HepG2 (cell line): ENCODE results near the gene DNPH1. TPM values are rescaled to one million over a fixed set of nuclear protein-coding genes. Genes with fewer than 3 reads are reported as not detected.

Source experiments
- ARID3A ChIP-seq: IDR thresholded peaks from 2 replicates; pipeline ENCODE4 v1.6.1; 2012; ENCODE audit warnings: low read depth, low read length, improper control_type of control experiment
- BRCA1 ChIP-seq: sonication (generic); formaldehyde crosslinking; IDR thresholded peaks from 2 replicates; pipeline ENCODE4 v1.4.0; 2020; ENCODE audit warnings: missing genetic modification reagents
- CCAR2 ChIP-seq: fragments of 200-400 bp; formaldehyde crosslinking; optimal IDR thresholded peaks from 2 replicates; pipeline ENCODE3; 2018; ENCODE audit warnings: low read depth, mild to moderate bottlenecking, low read length, moderate library complexity
- CENPT ChIP-seq: sonication (generic); formaldehyde crosslinking; IDR thresholded peaks from 2 replicates; pipeline ENCODE4 v1.8.0; 2022; ENCODE audit warnings: low read depth, mild to moderate bottlenecking, moderate library complexity, missing genetic modification reagents
- CREB1 ChIP-seq, 2 experiments: fragments of 450-650 bp in 1 of 2; IDR thresholded peaks; 2 replicates each; pipeline ENCODE4 v1.6.1; 2016 to 2017; ENCODE audit warnings: control low read depth in 1 of 2, mild to moderate bottlenecking in 1 of 2, missing compliant biosample characterization in 1 of 2, missing genetic modification characterization in 1 of 2
- FOXK1 ChIP-seq: sonication (generic); formaldehyde crosslinking; IDR thresholded peaks from 2 replicates; pipeline ENCODE4 v1.4.0; 2020; ENCODE audit warnings: low read depth, missing genetic modification reagents, borderline replicate concordance
- HDAC2 ChIP-seq: sonication (generic); formaldehyde crosslinking; IDR thresholded peaks from 2 replicates; pipeline ENCODE4 v1.4.0; 2020; ENCODE audit warnings: missing genetic modification reagents
- HNF1B ChIP-seq: sonication (generic); formaldehyde crosslinking; IDR thresholded peaks from 2 replicates; pipeline ENCODE4 v1.5.1; 2020; ENCODE audit warnings: mild to moderate bottlenecking, moderate library complexity, missing genetic modification reagents
- HOXA5 ChIP-seq: sonication (generic); formaldehyde crosslinking; IDR thresholded peaks from 2 replicates; pipeline ENCODE4 v1.4.0; 2020; ENCODE audit warnings: missing genetic modification reagents
- ISL2 ChIP-seq: sonication (generic); formaldehyde crosslinking; IDR thresholded peaks from 2 replicates; pipeline ENCODE4 v1.5.0; 2020; ENCODE audit warnings: missing genetic modification reagents
- KAT2B ChIP-seq: fragments of 150-350 bp; IDR thresholded peaks from 2 replicates; pipeline ENCODE4 v1.6.1; 2014; ENCODE audit warnings: low read depth, low read length, borderline replicate concordance
- KDM2A ChIP-seq: sonication (generic); formaldehyde crosslinking; IDR thresholded peaks from 2 replicates; pipeline ENCODE4 v1.4.0; 2020; ENCODE audit warnings: low read depth, missing genetic modification reagents, borderline replicate concordance
- PRDM10 ChIP-seq: sonication (generic); formaldehyde crosslinking; IDR thresholded peaks from 2 replicates; pipeline ENCODE4 v1.4.0; 2020; ENCODE audit warnings: low read depth, missing genetic modification reagents
- PREB ChIP-seq: sonication (generic); formaldehyde crosslinking; IDR thresholded peaks from 2 replicates; pipeline ENCODE4 v1.4.0; 2020; ENCODE audit warnings: missing genetic modification reagents
- PRPF4 ChIP-seq: fragments of 200-400 bp; formaldehyde crosslinking; IDR thresholded peaks from 2 replicates; pipeline ENCODE4 v1.6.1; 2016; ENCODE audit warnings: low read length, low read depth; ENCODE audit not compliant: poor library complexity, severe bottlenecking
- SMAD9 ChIP-seq: sonication (generic); formaldehyde crosslinking; IDR thresholded peaks from 2 replicates; pipeline ENCODE4 v1.5.1; 2020; ENCODE audit warnings: mild to moderate bottlenecking, missing genetic modification reagents
- TOE1 ChIP-seq: sonication (generic); formaldehyde crosslinking; IDR thresholded peaks from 2 replicates; pipeline ENCODE4 v1.4.0; 2020; ENCODE audit warnings: mild to moderate bottlenecking, missing genetic modification reagents
- ZC3H13 ChIP-seq: sonication (generic); formaldehyde crosslinking; IDR thresholded peaks from 2 replicates; pipeline ENCODE4 v1.8.1; 2023; ENCODE audit warnings: mild to moderate bottlenecking, missing genetic modification reagents, moderate library complexity
- ZNF33A ChIP-seq: sonication (generic); formaldehyde crosslinking; IDR thresholded peaks from 2 replicates; pipeline ENCODE4 v1.5.1; 2020; ENCODE audit warnings: missing genetic modification reagents, mild to moderate bottlenecking, moderate library complexity, borderline replicate concordance
- ZNF724P ChIP-seq: sonication (generic); formaldehyde crosslinking; IDR thresholded peaks from 2 replicates; pipeline ENCODE4 v1.8.0; 2022; ENCODE audit warnings: missing genetic modification reagents, borderline replicate concordance
- ZNF768 ChIP-seq: sonication (generic); formaldehyde crosslinking; IDR thresholded peaks from 2 replicates; pipeline ENCODE4 v1.4.0; 2020; ENCODE audit warnings: missing genetic modification reagents
- ZSCAN22 ChIP-seq: sonication (generic); formaldehyde crosslinking; IDR thresholded peaks from 2 replicates; pipeline ENCODE4 v1.4.0; 2020; ENCODE audit warnings: mild to moderate bottlenecking, missing genetic modification reagents
- ZSCAN9 ChIP-seq: IDR thresholded peaks from 2 replicates; pipeline ENCODE4 v1.6.1; 2016; ENCODE audit warnings: borderline replicate concordance
- polyA plus RNA-seq, 8 experiments: library from polyadenylated mRNA; depleted of rRNA in 3 of 8; stranded (reverse) in 7 of 8; unstranded in 1 of 8; fragments of >200 nt; fragmentation: Illumina TruSeq in 4 of 8; extraction: Trizol in 4 of 8; gene quantifications; 2 replicates each; pipeline versions ENCODE4 v1.2.1 to v1.2.3, GENCODE V29; 2011 to 2016; ENCODE audit warnings: low read depth in 4 of 8, missing spikeins in 1 of 8, mixed read lengths in 1 of 8; ENCODE audit not compliant: insufficient read depth in 1 of 8
- total RNA-seq, 5 experiments: library from RNA; depleted of rRNA; stranded (reverse); fragments of >200 nt; fragmentation: Illumina TruSeq; extraction: Trizol; gene quantifications; 2 replicates each; pipeline ENCODE4 v1.2.3, GENCODE V29; 2016; ENCODE audit warnings: low read depth in 1 of 5

The DNPH1 gene
- total and polyA plus RNA-seq, 2 of the 13 experiments (the other 11 are each of a cell fraction or from before 2014, with no cell fraction given), result 56.5 to 75.1 TPM

- TF ChIP-seq BRCA1, result no peak
- no peak for TF ChIP-seq PREB (CRISPR knock-in tag)
- peak; percentile 2; the same call in 1 of the 2 replicates for TF ChIP-seq KDM2A
- TF ChIP-seq CREB1 (IDR thresholded peaks at IDR 0.05), result no peak
- TF ChIP-seq CREB1 (CRISPR knock-in tag; IDR thresholded peaks at IDR 0.05), result no peak
- TF ChIP-seq PRPF4, result peak; percentile 96
- 0 out of 2 replicates have a peak, but pooled peaks have one; percentile 9 for TF ChIP-seq ZSCAN9
- TF ChIP-seq ZNF33A (CRISPR knock-in tag), result no peak
- no peak for TF ChIP-seq ZNF724P (CRISPR knock-in tag)
- peak; percentile 86; the same call in 1 of the 2 replicates for TF ChIP-seq HDAC2 (CRISPR knock-in tag)
- TF ChIP-seq TOE1 (CRISPR knock-in tag), result peak; percentile 21; the same call in 1 of the 2 replicates
- peak; percentile 26; the same call in 1 of the 2 replicates for TF ChIP-seq ARID3A
- peak; percentile 37; the same call in 1 of the 2 replicates for TF ChIP-seq FOXK1 (CRISPR knock-in tag)
- no peak for TF ChIP-seq PRDM10 (CRISPR knock-in tag)
- TF ChIP-seq KAT2B, result no peak
- TF ChIP-seq ZNF768 (CRISPR knock-in tag), result no peak
- no peak for TF ChIP-seq CENPT (CRISPR knock-in tag)
- TF ChIP-seq CCAR2, result no peak
- no peak for TF ChIP-seq ZC3H13 (CRISPR knock-in tag)
- TF ChIP-seq HOXA5 (CRISPR knock-in tag), result no peak
- no peak for TF ChIP-seq SMAD9 (CRISPR knock-in tag)
- TF ChIP-seq HNF1B (CRISPR knock-in tag), result peak; percentile 69; the same call in 1 of the 2 replicates
- no peak; the same call in 1 of the 2 replicates for TF ChIP-seq ZSCAN22 (CRISPR knock-in tag)
- TF ChIP-seq ISL2, result no peak
Measured at GRCh38 chr6:43278524-43279078, 49.3 kb upstream of the DNPH1 start (continued).
